Measurements from ENCODE around the gene ZNF814. TPM values are rescaled to one million over a fixed set of nuclear protein-coding genes. Genes with fewer than 3 reads are reported as not detected.
A peak's percentile ranks its signal among the peaks of the same experiment; 100 is the strongest.

Gene ZNF814
- total and polyA plus RNA-seq, 12 donors = 6.2 to 26.1 (median 12.6) TPM

GRCh38 chr19:57803594-57804325, 85.1 kb downstream of the ZNF814 start:
- no peak for TF ChIP-seq CTCF (IDR thresholded peaks at IDR 0.05)
- 12 to 14% methylated on average over 19 of the region's 19 CpGs for whole genome bisulfite sequencing, 2 donors
- Histone ChIP-seq H3K4me1 (peaks cover 4 to 50% (median 26%) of the 10 kb centered on the region in 9 donors), H3K4me3 (peak overlapping the region; percentile 4 to 63 (median 56)), H3K36me3 (peaks cover 0 to 47% (median 10%) of the 10 kb centered on the region in 9 donors), H3K27me3 (no peaks in the 10 kb centered on the region), H3K27ac (peak overlapping the region in 9 of 10 donors; percentile 51 to 88 (median 65)), H3K9me3 (no peaks in the 10 kb centered on the region)
- ATAC-seq (peak in 7 of 8 donors; percentile 26 to 66 (median 54)), DNase-seq (no peak)
- intact Hi-C loops (cut with DNase I) = no loop called here

- H3K4me1 ChIP-seq = peaks cover 4 to 56% (median 26%) of the 10 kb centered on the region in 9 donors
- peaks cover 0 to 43% (median 6%) of the 10 kb centered on the region in 9 donors for H3K36me3 ChIP-seq
- H3K4me3 ChIP-seq = peak overlapping the region; percentile 4 to 63 (median 56)
- intact Hi-C loops (cut with DNase I) = no loop called here
- no peaks in the 10 kb centered on the region for H3K9me3 ChIP-seq
- DNase-seq = no peak
- WGBS, 2 donors = 24 to 31% methylated on average over 6 of the region's 6 CpGs
- no peak for TF ChIP-seq CTCF (IDR thresholded peaks at IDR 0.05)
- H3K27ac ChIP-seq = peak overlapping the region in 7 of 10 donors; percentile 57 to 88 (median 65)
- no peaks in the 10 kb centered on the region for H3K27me3 ChIP-seq
- no peak for ATAC-seq
Measured at GRCh38 chr19:57803265-57803593, 85.6 kb downstream of the ZNF814 start.

GRCh38 chr19:57802269-57802668, 86.6 kb downstream of the ZNF814 start:
- ATAC-seq (no peak), DNase-seq (no peak)
- no peak overlapping the region for H3K4me3 ChIP-seq
- H3K9me3 ChIP-seq = no peaks in the 10 kb centered on the region
- H3K27ac ChIP-seq = peak overlapping the region in 1 of 10 donors; percentile 18
- TF ChIP-seq CTCF (IDR thresholded peaks at IDR 0.05) = no peak
- WGBS, 2 donors = 91 to 92% methylated on average over 4 of the region's 4 CpGs
- H3K27me3 ChIP-seq = no peaks in the 10 kb centered on the region
- intact Hi-C loops (cut with DNase I) = no loop called here
- H3K4me1 ChIP-seq = peaks cover 4 to 60% (median 26%) of the 10 kb centered on the region in 9 donors
- H3K36me3 ChIP-seq = peaks cover 0 to 40% (median 0%) of the 10 kb centered on the region in 9 donors

- peaks cover 0 to 39% (median 6%) of the 10 kb centered on the region in 9 donors for H3K36me3 ChIP-seq
- H3K9me3 ChIP-seq = no peaks in the 10 kb centered on the region
- 77 to 86% methylated on average over 5 of the region's 5 CpGs for WGBS, 2 donors
- H3K4me3 ChIP-seq = no peak overlapping the region
- peaks cover 4 to 59% (median 26%) of the 10 kb centered on the region in 9 donors for H3K4me1 ChIP-seq
- ATAC-seq (no peak), DNase-seq (no peak)
- H3K27ac ChIP-seq = peak overlapping the region in 1 of 10 donors; percentile 86
- intact Hi-C loops (cut with DNase I) = no loop called here
- no peak for TF ChIP-seq CTCF (IDR thresholded peaks at IDR 0.05)
- H3K27me3 ChIP-seq = no peaks in the 10 kb centered on the region
Measured at GRCh38 chr19:57800696-57801095, 88.1 kb downstream of the ZNF814 start.

Other genes with a start within 250 kb of the ZNF814 start
- gene ZSCAN4, start 220.1 kb downstream of the ZNF814 start, total RNA-seq = under 1 TPM in 5 of 10 donors, not detected in 5; 0.10 to 0.57 (median 0.19) TPM
- under 1 TPM; 0.03 to 0.29 TPM for gene ZSCAN4, start 220.1 kb downstream of the ZNF814 start, polyA plus RNA-seq
- 1 to 10 TPM; 3.3 to 5.5 (median 4.1) TPM for gene ZNF551, start 207.1 kb downstream of the ZNF814 start, total RNA-seq
- 1 to 10 TPM; 1.8 to 1.9 TPM for gene ZNF551, start 207.1 kb downstream of the ZNF814 start, polyA plus RNA-seq
- gene ZNF154, start 179.8 kb downstream of the ZNF814 start, total RNA-seq = 1 to 10 TPM; 2.8 to 5.7 (median 4.4) TPM
- 1 to 10 TPM; 1.2 to 6.4 TPM for gene ZNF154, start 179.8 kb downstream of the ZNF814 start, polyA plus RNA-seq
- gene ZNF671, start 161.4 kb downstream of the ZNF814 start, total RNA-seq = 10 to 100 TPM in 1 of 10 donors, 1 to 10 TPM in 9; 5.8 to 10.4 (median 7.7) TPM
- 1 to 10 TPM; 3.9 to 6.8 TPM for gene ZNF671, start 161.4 kb downstream of the ZNF814 start, polyA plus RNA-seq
- 10 to 100 TPM in 9 of 10 donors, 1 to 10 TPM in 1; 9.5 to 18.0 (median 13.4) TPM for gene ZNF776, start 142.2 kb downstream of the ZNF814 start, total RNA-seq
- 1 to 10 TPM; 4.1 to 6.5 TPM for gene ZNF776, start 142.2 kb downstream of the ZNF814 start, polyA plus RNA-seq
- gene ZNF586, start 119.4 kb downstream of the ZNF814 start, total RNA-seq = 10 to 100 TPM in 6 of 10 donors, 1 to 10 TPM in 4; 7.6 to 14.4 (median 11.0) TPM
- 1 to 10 TPM; 6.7 to 8.8 TPM for gene ZNF586, start 119.4 kb downstream of the ZNF814 start, polyA plus RNA-seq
- gene ZNF552, start 74.1 kb downstream of the ZNF814 start, total RNA-seq = 1 to 10 TPM; 1.9 to 6.6 (median 2.7) TPM
- 1 to 10 TPM; 1.5 to 3.9 TPM for gene ZNF552, start 74.1 kb downstream of the ZNF814 start, polyA plus RNA-seq
- gene ZNF587B, start 58.7 kb downstream of the ZNF814 start, total RNA-seq = 1 to 10 TPM; 5.3 to 8.1 (median 7.1) TPM
- gene ZNF587B, start 58.7 kb downstream of the ZNF814 start, polyA plus RNA-seq = 1 to 10 TPM; 1.3 to 7.5 TPM
- gene ZNF587, start 39.2 kb downstream of the ZNF814 start, total RNA-seq = 10 to 100 TPM; 16.0 to 24.8 (median 20.0) TPM
- 10 to 100 TPM in 1 of 2 donors, 1 to 10 TPM in 1; 4.2 to 39.1 TPM for gene ZNF587, start 39.2 kb downstream of the ZNF814 start, polyA plus RNA-seq
- gene ZNF417, start 27.6 kb upstream of the ZNF814 start, total RNA-seq = 10 to 100 TPM in 5 of 10 donors, 1 to 10 TPM in 5; 6.5 to 14.0 (median 9.9) TPM
- 1 to 10 TPM; 1.8 to 5.8 TPM for gene ZNF417, start 27.6 kb upstream of the ZNF814 start, polyA plus RNA-seq
- 10 to 100 TPM in 9 of 10 donors, 1 to 10 TPM in 1; 8.7 to 16.5 (median 12.0) TPM for gene ZNF418, start 46.4 kb upstream of the ZNF814 start, total RNA-seq
- 10 to 100 TPM in 1 of 2 donors, 1 to 10 TPM in 1; 3.2 to 10.2 TPM for gene ZNF418, start 46.4 kb upstream of the ZNF814 start, polyA plus RNA-seq
- gene ZNF256, start 58.7 kb upstream of the ZNF814 start, total RNA-seq = 10 to 100 TPM in 6 of 10 donors, 1 to 10 TPM in 4; 7.5 to 14.9 (median 11.4) TPM
- gene ZNF256, start 58.7 kb upstream of the ZNF814 start, polyA plus RNA-seq = 1 to 10 TPM; 4.9 to 6.3 TPM
- gene C19orf18, start 85.5 kb upstream of the ZNF814 start, total RNA-seq = 1 to 10 TPM; 1.7 to 4.3 (median 2.2) TPM
- 10 to 100 TPM in 1 of 2 donors, under 1 TPM in 1; 0.54 to 20.7 TPM for gene C19orf18, start 85.5 kb upstream of the ZNF814 start, polyA plus RNA-seq
- gene ZNF606, start 113.8 kb upstream of the ZNF814 start, total RNA-seq = 10 to 100 TPM in 8 of 10 donors, 1 to 10 TPM in 2; 9.4 to 19.1 (median 13.4) TPM
- gene ZNF606, start 113.8 kb upstream of the ZNF814 start, polyA plus RNA-seq = 10 to 100 TPM in 1 of 2 donors, 1 to 10 TPM in 1; 4.5 to 13.5 TPM
- gene ZSCAN1, start 145.0 kb upstream of the ZNF814 start, total RNA-seq = under 1 TPM in 1 of 10 donors, not detected in 9; 0.32 TPM
- gene ZSCAN1, start 145.0 kb upstream of the ZNF814 start, polyA plus RNA-seq = under 1 TPM; 0.15 to 0.28 TPM
- 1 to 10 TPM; 2.9 to 5.0 (median 3.9) TPM for gene ZNF135, start 170.2 kb upstream of the ZNF814 start, total RNA-seq
- gene ZNF135, start 170.2 kb upstream of the ZNF814 start, polyA plus RNA-seq = 10 to 100 TPM in 1 of 2 donors, 1 to 10 TPM in 1; 2.5 to 10.1 TPM
- 100 to 1,000 TPM in 1 of 10 donors, 10 to 100 TPM in 9; 59.3 to 101 (median 73.2) TPM for gene ZSCAN18, start 209.2 kb upstream of the ZNF814 start, total RNA-seq
- 10 to 100 TPM; 56.4 to 67.9 TPM for gene ZSCAN18, start 209.2 kb upstream of the ZNF814 start, polyA plus RNA-seq